GM23248 (cell line): ENCODE measurements around the gene PNPLA2. TPM values are rescaled to one million over a fixed set of nuclear protein-coding genes. Genes with fewer than 3 reads are reported as not detected.

Experiments used
- DNase-seq: peaks from one replicate; pipeline ENCODE4 v3.0.0-alpha.2; 2015
- H2AFZ ChIP-seq: fragments of 200-600 bp; sonication (generic); 2 replicates; pipeline ENCODE4 v1.6.1; 2016; ENCODE audit warnings: antibody characterized with exemption
- H3F3A ChIP-seq: fragments of 200-600 bp; sonication (generic); 2 replicates; pipeline ENCODE4 v1.6.1; 2016; ENCODE audit warnings: mild to moderate bottlenecking, antibody characterized with exemption, mixed run types; ENCODE audit not compliant: insufficient read depth
- H3K27ac ChIP-seq: fragments of 200-600 bp; sonication (generic); 2 replicates; pipeline ENCODE4 v1.5.1; 2016; ENCODE audit warnings: mild to moderate bottlenecking
- H3K27me3 ChIP-seq: fragments of 200-600 bp; sonication (generic); replicated peaks from 2 replicates; pipeline ENCODE4 v1.6.1; 2016; ENCODE audit warnings: mild to moderate bottlenecking; ENCODE audit not compliant: insufficient read depth
- H3K36me3 ChIP-seq: fragments of 200-600 bp; sonication (generic); 2 replicates; pipeline ENCODE4 v1.6.1; 2016; ENCODE audit warnings: low read depth, mild to moderate bottlenecking
- H3K4me1 ChIP-seq: fragments of 200-600 bp; sonication (generic); 2 replicates; pipeline ENCODE4 v1.6.1; 2016; ENCODE audit warnings: mild to moderate bottlenecking; ENCODE audit not compliant: insufficient read depth
- H3K4me2 ChIP-seq: fragments of 200-600 bp; sonication (generic); one replicate; pipeline ENCODE4 v1.6.1; 2016; ENCODE audit warnings: mild to moderate bottlenecking; ENCODE audit not compliant: unreplicated experiment
- H3K4me3 ChIP-seq: fragments of 200-600 bp; sonication (generic); 2 replicates; pipeline ENCODE4 v1.5.1; 2016; ENCODE audit warnings: mild to moderate bottlenecking
- H3K79me2 ChIP-seq: fragments of 200-600 bp; sonication (generic); 2 replicates; pipeline ENCODE4 v1.6.1; 2016; ENCODE audit warnings: mild to moderate bottlenecking; ENCODE audit not compliant: insufficient read depth
- H3K9ac ChIP-seq: fragments of 200-600 bp; sonication (generic); 2 replicates; pipeline ENCODE4 v1.6.1; 2016; ENCODE audit warnings: mild to moderate bottlenecking
- H3K9me2 ChIP-seq: fragments of 200-600 bp; sonication (generic); 2 replicates; pipeline ENCODE4 v1.6.1; 2016; ENCODE audit warnings: mixed run types, mild to moderate bottlenecking, moderate library complexity; ENCODE audit not compliant: insufficient read depth
- H3K9me3 ChIP-seq: fragments of 200-600 bp; sonication (generic); one replicate; pipeline ENCODE4 v1.6.1; 2017; ENCODE audit warnings: low read depth
- H4K20me1 ChIP-seq: fragments of 200-600 bp; sonication (generic); 2 replicates; pipeline ENCODE4 v1.6.0; 2016; ENCODE audit not compliant: insufficient read depth
- EZH2 ChIP-seq: fragments of 200-600 bp; sonication (generic); IDR thresholded peaks from 2 replicates; pipeline ENCODE4 v1.6.1; 2018; ENCODE audit warnings: antibody characterized with exemption, mild to moderate bottlenecking; ENCODE audit not compliant: insufficient read depth, poor library complexity, severe bottlenecking
- EZH2phosphoT487 ChIP-seq: fragments of 200-600 bp; sonication (generic); IDR thresholded peaks from 2 replicates; pipeline ENCODE4 v1.6.1; 2018; ENCODE audit warnings: antibody characterized with exemption, moderate library complexity, mild to moderate bottlenecking, low read depth; ENCODE audit not compliant: insufficient read depth
- WGBS, 2 experiments: methylation state at CpG; one replicate each; pipeline ENCODE4 v1.1.6; 2015 to 2017; ENCODE audit warnings: low lambda C conversion rate in 2 of 2, low coverage in 1 of 2; ENCODE audit errors: missing lambda C conversion rate in 2 of 2; 5-methylcytosine and 5-hydroxymethylcytosine counted together
- in situ Hi-C: fragments of 300-500 bp; cut with MboI; formaldehyde crosslinking; loops from 2 replicates; pipeline ENCODE4 v1.15.0; 2020
- polyA plus RNA-seq: library from polyadenylated mRNA; unstranded; fragments of >200 nt; fragmentation: Nextera tagmentation; extraction: Ambion mirVana; gene quantifications from 2 replicates; pipeline ENCODE4 v1.2.1, GENCODE V29; 2016
- total RNA-seq: library from RNA; depleted of rRNA; stranded (reverse); fragments of >200 nt; shearing (Covaris generic); gene quantifications from 2 replicates; pipeline ENCODE4 v1.2.3, GENCODE V29; 2014

The PNPLA2 gene
- total and polyA plus RNA-seq, 2 experiments from 2014 or later: 38.7 to 87.6 TPM

- peak overlapping the region; percentile 84 for H3K4me3 ChIP-seq
- no peak overlapping the region; the same call in 1 of the 2 replicates for H2AFZ ChIP-seq
- no peaks in the 10 kb centered on the region for H3K9me3 ChIP-seq
- no peaks in the 10 kb centered on the region for H3K9me2 ChIP-seq
- peaks cover 17% of the 10 kb centered on the region for H3K36me3 ChIP-seq
- TF ChIP-seq EZH2 (no peak), EZH2phosphoT487 (no peak)
- H3K9ac ChIP-seq: peak overlapping the region; percentile 96
- peaks cover 56% of the 10 kb centered on the region for H3K79me2 ChIP-seq
- H3K27ac ChIP-seq: peak overlapping the region; percentile 89
- peaks cover 23% of the 10 kb centered on the region for H3K4me1 ChIP-seq
- in situ Hi-C loops: no loop called here
- WGBS, 2 experiments: 0 to 2% methylated on average over 15 to 19 of the region's 27 CpGs
- H3K27me3 ChIP-seq: no peaks in the 10 kb centered on the region
- DNase-seq: no peak
- peak overlapping the region; percentile 92 for H3K4me2 ChIP-seq
- peaks cover 15% of the 10 kb centered on the region for H3F3A ChIP-seq
- no peaks in the 10 kb centered on the region for H4K20me1 ChIP-seq
These were observed 23.3 kb downstream of the PNPLA2 start for GRCh38 chr11:841981-842369.

- H3K9me2 ChIP-seq: no peaks in the 10 kb centered on the region
- H3K4me3 ChIP-seq: peak within 1 kb of the TSS; percentile 84
- H3K4me1 ChIP-seq: peaks cover 23% of the 10 kb centered on the region
- H3K27ac ChIP-seq: peak within 1 kb of the TSS; percentile 89
- peak within 1 kb of the TSS; percentile 92 for H3K4me2 ChIP-seq
- peak within 1 kb of the TSS; percentile 96 for H3K9ac ChIP-seq
- TF ChIP-seq EZH2phosphoT487 (no peak), EZH2 (no peak)
- peaks cover 17% of the 10 kb centered on the region for H3K36me3 ChIP-seq
- no peaks in the 10 kb centered on the region for H3K9me3 ChIP-seq
- in situ Hi-C loops: no loop called here
- DNase-seq: peak; percentile 96
- H2AFZ ChIP-seq: peak within 1 kb of the TSS; percentile 69
- peaks cover 12% of the 10 kb centered on the region for H3F3A ChIP-seq
- no peaks in the 10 kb centered on the region for H3K27me3 ChIP-seq
- H3K79me2 ChIP-seq: peaks cover 53% of the 10 kb centered on the region
- H4K20me1 ChIP-seq: no peaks in the 10 kb centered on the region
- WGBS, 2 experiments: 1 to 3% methylated on average over 36 to 69 of the region's 87 CpGs
These were observed 23.8 kb downstream of the PNPLA2 start, which contains the start of the genes POLR2L and TSPAN4 for GRCh38 chr11:842370-843002. POLR2L (minus strand) TSS chr11:842529; CDS start chr11:842508, 21 bp downstream. TSPAN4 (plus strand) TSS chr11:842852; CDS start chr11:850305, 7,453 bp downstream.

DNA sequence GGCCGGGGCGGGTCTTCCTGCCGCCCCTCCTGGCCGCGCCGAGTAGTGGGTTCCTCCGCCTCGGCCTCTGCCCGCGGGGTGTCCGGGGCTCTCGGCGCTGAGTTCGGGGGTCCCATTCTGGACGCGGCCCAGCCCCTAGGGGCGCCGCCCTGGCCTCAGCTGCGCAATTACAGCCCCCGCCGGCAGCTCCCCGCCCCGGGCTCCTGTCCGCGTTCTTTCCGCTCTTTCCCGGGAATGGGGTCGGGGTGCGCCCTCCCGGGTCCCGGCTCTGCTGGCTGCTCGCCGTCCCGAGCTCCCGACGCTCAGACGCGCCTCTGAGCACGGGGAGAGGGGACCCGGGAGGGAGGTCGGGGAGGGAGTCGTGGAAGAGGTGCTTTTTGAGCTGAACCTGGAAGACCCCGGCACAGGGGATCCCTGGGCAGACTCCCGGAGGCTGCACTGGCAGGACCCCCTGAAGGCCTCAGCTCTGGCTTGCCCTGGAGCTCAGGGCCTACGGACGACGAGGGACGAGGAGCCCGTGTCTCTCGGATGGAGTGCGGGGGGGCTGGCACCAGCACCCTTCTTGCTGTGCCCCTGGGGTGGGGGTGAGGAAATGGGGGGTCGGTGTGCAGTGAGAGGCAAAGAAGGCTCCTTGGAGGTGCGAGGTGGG lies 24.5 kb downstream of the PNPLA2 start:
- DNase-seq: peak; percentile 63
- Histone ChIP-seq H3K4me1 (peaks cover 23% of the 10 kb centered on the region), H3K9ac (peak overlapping the region; percentile 96), H4K20me1 (no peaks in the 10 kb centered on the region), H3K27me3 (no peaks in the 10 kb centered on the region), H3K27ac (peak overlapping the region; percentile 89), H3K36me3 (peaks cover 17% of the 10 kb centered on the region), H2AFZ (no peak overlapping the region), H3F3A (peaks cover 12% of the 10 kb centered on the region), H3K79me2 (peaks cover 57% of the 10 kb centered on the region), H3K4me3 (peak overlapping the region; percentile 84), H3K9me3 (no peaks in the 10 kb centered on the region), H3K4me2 (peak overlapping the region; percentile 92), H3K9me2 (no peaks in the 10 kb centered on the region)
- TF ChIP-seq EZH2 (no peak), EZH2phosphoT487 (no peak)
- in situ Hi-C loops: no loop called here
- WGBS, 2 experiments: 0 to 2% methylated on average over 41 to 44 of the region's 53 CpGs

DNA sequence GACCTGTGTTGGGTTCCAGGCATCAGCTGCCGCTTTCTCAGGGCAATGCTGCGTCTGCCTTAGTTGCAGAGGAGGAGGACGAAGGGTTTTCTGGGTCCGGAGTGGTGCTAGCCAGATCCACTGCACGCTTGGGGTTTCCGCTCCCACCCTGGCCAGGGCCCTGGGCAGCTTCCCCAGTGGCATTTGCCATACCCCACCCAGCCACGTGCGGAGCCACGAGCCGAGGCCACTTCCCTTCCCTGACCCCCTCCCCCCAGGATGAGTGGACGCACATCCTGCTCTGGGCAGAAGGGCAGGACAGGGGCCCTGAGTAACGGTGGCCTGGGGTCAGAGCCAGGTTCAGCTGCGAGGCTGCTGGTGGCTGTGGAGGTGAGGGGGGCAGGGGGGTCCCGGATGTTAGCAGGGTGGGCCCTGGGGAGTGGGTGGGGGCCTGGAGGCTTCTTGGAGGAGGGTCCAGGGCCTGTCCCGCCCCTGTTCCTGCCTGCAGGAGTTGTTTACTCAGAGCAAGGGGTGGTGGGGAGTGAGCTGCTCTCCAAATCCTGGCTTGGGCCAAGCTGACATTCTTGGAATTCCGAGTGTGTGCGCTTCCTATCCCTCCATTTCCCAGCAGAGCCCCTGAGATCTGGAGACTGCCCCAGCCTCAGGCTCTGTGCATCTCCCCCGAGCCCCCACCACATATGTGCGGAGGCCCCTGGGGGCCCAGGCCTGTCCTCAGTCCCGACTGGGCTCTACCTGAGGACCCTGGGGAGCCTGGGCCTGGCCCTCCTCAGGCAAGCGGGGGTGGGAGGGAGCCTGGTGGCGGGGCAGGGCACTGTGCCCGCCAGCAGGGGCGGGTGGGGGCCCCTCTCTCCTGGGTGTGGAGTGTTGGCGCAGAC lies 25.3 kb downstream of the PNPLA2 start:
- H4K20me1 ChIP-seq: no peaks in the 10 kb centered on the region
- peak overlapping the region; percentile 84 for H3K4me3 ChIP-seq
- no peaks in the 10 kb centered on the region for H3K9me2 ChIP-seq
- peak overlapping the region; percentile 92 for H3K4me2 ChIP-seq
- peaks cover 23% of the 10 kb centered on the region for H3K4me1 ChIP-seq
- in situ Hi-C loops: no loop called here
- no peak overlapping the region for H2AFZ ChIP-seq
- no peaks in the 10 kb centered on the region for H3K27me3 ChIP-seq
- H3K79me2 ChIP-seq: peaks cover 62% of the 10 kb centered on the region
- peak overlapping the region; percentile 96 for H3K9ac ChIP-seq
- H3F3A ChIP-seq: peaks cover 12% of the 10 kb centered on the region
- TF ChIP-seq EZH2phosphoT487 (no peak), EZH2 (no peak)
- H3K27ac ChIP-seq: peak overlapping the region; percentile 89
- 1 to 4% methylated on average over 16 to 23 of the region's 25 CpGs for WGBS, 2 experiments
- peaks cover 12% of the 10 kb centered on the region; the same call in 1 of the 2 replicates for H3K36me3 ChIP-seq
- peak; percentile 98 for DNase-seq
- H3K9me3 ChIP-seq: no peaks in the 10 kb centered on the region
